Measurements from ENCODE around the gene BCO1.

DNA sequence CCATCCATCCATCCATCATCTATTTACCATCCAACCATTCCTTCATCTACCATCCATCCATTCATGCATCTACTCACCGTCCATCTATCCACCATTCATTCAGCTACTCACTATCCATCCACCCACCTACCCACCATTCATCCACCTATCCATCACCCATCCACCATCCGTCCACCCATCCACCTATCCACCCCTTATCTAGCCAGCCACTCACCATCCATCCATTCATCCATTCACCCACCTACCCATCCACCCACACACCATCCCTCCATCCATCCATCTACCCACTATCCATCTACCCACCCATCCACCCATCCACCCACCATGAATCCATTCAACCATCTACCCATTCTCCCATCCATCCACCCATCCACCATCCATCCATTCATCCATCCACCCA lies 26.6 kb downstream of the BCO1 start:
- TF ChIP-seq POLR2A (IDR thresholded peaks at IDR 0.05): no peak
- TF ChIP-seq, protein P1, sequence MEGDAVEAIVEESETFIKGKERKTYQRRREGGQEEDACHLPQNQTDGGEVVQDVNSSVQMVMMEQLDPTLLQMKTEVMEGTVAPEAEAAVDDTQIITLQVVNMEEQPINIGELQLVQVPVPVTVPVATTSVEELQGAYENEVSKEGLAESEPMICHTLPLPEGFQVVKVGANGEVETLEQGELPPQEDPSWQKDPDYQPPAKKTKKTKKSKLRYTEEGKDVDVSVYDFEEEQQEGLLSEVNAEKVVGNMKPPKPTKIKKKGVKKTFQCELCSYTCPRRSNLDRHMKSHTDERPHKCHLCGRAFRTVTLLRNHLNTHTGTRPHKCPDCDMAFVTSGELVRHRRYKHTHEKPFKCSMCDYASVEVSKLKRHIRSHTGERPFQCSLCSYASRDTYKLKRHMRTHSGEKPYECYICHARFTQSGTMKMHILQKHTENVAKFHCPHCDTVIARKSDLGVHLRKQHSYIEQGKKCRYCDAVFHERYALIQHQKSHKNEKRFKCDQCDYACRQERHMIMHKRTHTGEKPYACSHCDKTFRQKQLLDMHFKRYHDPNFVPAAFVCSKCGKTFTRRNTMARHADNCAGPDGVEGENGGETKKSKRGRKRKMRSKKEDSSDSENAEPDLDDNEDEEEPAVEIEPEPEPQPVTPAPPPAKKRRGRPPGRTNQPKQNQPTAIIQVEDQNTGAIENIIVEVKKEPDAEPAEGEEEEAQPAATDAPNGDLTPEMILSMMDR (IDR thresholded peaks at IDR 0.05): no peak

Data from heart left ventricle (tissue), 13 donors.